ENCODE results near the gene OR10K2.
"Not testable (repeated sequence)": the region's sequence is repeated elsewhere in the genome, so short reads cannot be mapped to it uniquely, and the experiment has no call there.

The OR10K2 gene, protein sequence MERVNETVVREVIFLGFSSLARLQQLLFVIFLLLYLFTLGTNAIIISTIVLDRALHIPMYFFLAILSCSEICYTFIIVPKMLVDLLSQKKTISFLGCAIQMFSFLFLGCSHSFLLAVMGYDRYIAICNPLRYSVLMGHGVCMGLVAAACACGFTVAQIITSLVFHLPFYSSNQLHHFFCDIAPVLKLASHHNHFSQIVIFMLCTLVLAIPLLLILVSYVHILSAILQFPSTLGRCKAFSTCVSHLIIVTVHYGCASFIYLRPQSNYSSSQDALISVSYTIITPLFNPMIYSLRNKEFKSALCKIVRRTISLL

DNA sequence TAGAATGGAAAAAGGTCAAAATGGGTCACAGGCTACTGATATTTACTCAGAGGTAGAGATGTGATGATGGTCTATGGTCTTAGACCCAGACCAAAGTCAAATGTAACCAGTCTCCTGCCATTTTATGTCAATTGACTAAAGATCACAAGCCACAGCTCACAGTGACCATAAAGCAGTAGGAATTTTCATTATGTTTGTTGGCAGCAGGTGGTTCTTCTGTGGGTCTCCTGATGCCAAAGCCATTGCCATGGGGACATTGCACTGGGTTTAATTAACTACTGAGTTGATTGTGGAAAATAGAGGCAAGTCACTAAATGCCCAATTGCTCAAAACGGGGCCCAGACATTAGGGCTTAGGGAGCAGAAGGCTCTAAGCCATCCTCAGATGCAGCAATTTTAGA lies at the start of gene OR10K2:
Gene OR10K2 (minus strand): TSS at position 101 of the 400 bp plus-strand sequence. CDS start 5,371 bp downstream, outside the sequence.
- no peak for DNase-seq (ENCODE audit: low read depth)

DNA sequence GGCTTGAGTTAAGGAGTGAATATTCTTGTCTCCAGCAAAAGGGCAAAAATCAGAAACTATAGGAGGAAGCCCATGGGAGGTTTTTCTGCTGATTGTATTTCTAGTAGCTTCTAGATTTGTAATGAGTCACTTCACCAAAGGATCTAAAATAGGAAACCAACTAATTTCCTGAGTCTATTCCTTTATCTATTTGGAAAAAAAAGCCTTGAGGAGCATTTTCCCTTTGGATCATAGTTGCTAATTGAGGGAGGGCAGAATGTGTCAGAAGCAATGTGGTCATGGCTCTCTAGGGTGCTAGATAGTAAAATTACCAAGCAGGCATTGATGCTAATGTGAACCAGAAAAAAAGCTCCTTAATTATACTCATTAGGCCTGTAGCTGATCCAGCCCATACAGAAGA lies 45.9 kb upstream of the OR10K2 start, which contains the start of gene OR10R2:
Gene OR10R2 (plus strand): TSS at position 301 of the 400 bp plus-strand sequence. CDS start 106 bp downstream, outside the sequence.
- DNase-seq (ENCODE audit: low read depth): no peak

DNA sequence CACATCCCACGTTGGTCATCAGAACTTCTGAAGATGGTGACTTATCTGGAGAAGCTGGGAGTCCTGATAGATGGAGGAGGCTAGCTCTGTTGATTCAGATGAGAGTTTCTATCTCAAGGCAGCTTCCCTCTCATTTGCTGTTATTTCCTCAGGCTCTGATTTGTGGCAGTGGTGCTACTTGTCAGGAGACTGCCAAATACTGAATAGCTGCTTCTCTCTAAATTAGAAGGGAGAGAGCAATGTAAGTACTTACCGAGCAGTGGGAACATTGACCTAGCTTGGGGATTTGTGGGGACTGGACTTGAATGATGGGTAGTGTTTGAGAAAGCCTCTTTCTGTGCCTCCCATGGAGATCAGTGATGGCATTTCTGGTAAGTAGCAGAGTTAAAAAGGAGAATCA lies 35.5 kb upstream of the OR10K2 start, which contains the start of gene OR10K1:
Gene OR10K1 (plus strand): TSS at position 301 of the 400 bp plus-strand sequence. CDS start 3,728 bp downstream, outside the sequence.
- DNase-seq (ENCODE audit: low read depth): no peak

DNA sequence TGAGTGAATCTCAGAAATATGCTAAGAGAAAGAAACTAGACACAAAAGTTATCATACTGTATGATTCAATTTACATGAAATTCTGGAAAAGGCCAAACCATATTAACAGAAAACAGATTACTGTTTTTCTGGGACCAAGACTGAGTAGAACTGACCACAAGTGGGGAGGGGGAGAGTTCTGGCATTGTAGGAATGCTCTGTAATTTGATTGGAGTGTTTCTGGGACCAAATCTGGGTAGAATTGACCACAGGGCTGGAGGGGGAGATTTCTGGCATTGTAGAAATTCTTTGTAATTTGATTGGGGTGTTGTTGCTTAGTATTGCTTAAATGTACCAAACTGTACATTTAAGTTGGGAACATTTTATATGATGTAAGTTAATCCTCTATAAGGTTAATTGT lies 32.2 kb upstream of the OR10K2 start:
- DNase-seq (ENCODE audit: low read depth): no peak

DNA sequence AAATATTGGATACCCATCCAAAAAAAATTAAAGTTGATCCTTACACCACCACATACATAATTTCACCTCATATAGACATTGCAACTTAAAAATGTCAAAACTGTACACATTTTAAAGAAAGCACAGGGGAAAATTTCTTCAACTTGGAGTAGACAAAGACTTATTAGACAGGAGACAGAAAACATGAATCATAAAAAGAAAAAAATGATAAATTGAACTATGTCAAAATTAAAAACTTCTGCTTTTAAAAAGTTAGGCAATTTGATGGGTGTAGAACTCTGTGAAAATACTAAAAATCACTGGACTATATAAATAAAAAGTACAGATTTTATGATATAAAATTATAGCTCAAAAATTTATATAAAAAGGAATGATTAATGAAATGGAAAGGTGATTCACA lies 31.2 kb upstream of the OR10K2 start:
- DNase-seq (ENCODE audit: low read depth): no peak

DNA sequence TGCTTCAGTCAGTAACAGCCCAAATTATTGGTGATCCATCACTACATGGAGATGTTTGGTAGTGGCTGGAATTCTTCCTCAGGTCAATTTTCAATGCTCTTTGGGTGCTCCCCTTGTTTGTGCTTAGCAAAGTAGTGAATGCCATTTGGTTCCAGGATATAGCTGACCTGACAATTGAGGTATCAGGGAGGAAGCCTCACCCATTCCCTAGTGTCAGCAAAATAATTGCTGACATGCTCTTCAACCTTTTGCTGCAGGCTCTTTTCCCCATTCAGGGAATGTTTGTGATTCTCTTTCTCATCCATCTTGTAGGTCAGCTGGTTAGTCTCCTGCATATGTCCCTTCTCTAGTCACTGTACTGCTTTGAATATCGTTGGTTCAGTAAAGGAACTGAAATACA lies 28.5 kb upstream of the OR10K2 start:
- no peak for DNase-seq (ENCODE audit: low read depth)

DNA sequence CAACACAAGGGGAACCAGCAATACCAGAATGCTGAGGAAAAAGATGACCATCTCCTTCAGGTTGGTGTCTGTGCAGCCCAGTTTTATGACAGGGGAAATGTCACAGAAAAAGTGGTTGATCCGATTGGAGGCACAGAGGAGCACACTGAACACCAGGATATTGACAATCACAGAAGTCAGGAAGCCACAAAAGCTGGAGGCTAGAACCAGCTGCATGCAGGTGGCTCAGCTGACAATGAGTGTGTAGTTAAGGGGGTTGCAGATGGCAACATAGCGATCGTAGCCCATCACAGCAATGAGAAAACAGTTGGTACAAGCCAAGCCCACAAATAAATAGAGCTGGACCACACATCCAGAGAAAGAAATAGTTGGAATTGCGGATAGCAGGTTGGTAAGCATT lies 19.3 kb upstream of the OR10K2 start:
- no peak for DNase-seq (ENCODE audit: low read depth)

DNA sequence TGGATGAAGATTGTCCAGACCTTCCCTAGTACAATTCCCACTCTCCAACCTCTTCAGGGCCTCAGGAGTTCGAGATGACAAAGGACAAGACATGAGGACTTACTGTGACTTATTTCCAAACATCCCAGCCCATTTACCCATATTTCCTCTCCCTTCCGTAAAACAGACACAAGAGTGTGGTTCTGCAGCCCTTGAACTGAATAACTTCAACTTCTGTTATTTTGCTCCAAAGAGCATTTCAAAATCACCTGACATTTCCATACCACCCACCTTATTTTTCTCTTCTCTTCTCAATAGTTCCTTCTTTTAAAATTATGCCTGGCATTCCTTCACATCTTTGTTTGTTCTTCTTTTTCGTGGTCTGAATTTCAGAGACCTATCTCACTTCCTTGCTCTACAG lies 8.7 kb upstream of the OR10K2 start:
- no peak for DNase-seq (ENCODE audit: low read depth)

DNA sequence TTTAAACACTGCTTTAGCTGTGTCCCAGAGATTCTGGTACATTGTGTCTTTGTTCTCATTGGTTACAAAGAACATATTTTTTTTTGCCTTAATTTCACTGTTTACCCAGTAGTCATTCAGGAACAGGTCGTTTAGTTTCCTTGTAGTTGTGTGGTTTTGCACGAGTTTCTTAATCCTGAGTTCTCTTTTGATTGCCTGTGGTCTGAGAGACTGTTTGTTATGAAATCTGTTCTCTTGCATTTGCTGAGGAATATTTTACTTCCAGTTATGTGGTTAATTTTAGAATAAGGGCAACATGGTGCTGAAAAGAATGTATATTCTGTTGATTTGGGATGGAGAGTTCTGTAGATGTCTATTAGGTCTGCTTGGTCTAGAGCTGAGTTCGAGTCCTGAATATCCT lies 4.1 kb upstream of the OR10K2 start:
- DNase-seq (ENCODE audit: low read depth): not testable (repeated sequence)

DNA sequence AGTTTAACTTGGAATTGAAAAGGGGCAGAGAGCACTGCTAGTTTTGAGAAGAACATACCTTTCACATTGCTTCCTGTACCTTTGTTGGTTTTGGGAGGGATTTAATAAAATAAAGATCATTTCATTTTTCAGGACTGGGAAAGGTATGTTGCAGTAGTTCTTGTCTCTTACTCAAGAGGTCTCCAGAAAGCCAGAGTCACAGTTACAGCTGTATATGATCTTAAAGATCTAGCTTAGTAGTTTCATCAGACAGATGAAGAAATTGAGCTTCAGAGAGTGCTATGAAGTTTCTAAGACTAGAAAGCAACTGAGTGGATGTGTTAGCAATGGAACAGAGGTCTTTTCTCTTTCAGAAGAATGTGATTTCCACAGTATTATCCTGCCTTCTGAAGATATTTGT lies 1.0 kb downstream of the OR10K2 start:
- no peak for DNase-seq (ENCODE audit: low read depth)

DNA sequence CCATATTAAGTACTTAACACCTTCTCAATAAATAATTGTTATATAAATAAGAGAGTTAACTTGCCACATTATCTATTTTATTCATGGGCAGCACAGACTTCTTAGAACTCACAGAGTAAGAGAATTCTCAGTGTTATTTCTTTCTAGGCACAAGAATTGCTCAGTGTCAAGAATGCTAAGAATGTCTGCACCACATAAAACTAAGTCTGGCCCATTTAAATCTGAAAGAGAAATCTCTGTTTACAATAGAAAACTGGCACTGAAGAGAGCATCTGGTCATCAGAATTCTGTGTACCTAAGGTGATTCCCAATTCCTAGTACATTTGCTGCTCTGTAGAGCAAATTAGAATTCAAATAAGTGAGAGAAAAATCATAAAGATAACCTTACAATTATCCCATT lies 3.8 kb downstream of the OR10K2 start:
- no peak for DNase-seq (ENCODE audit: low read depth)

DNA sequence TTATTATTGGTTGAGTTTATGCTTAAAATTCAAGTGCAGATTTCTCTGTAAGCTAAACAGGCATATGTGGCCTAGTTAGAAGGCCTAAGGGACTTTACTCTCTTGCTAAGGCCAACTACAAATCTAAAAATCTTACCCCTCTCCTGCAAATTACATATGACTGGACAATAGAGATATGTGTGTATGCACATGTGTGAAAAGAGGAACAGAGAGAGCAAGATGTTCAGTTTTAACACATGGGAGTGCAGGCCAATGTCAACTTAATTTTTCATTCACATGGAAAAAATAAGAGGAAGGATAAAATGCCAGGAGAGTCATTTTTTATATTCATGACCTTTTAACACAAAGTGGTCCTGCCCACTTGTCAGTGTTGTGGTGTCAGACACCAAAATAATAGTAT lies 8.5 kb downstream of the OR10K2 start:
- no peak for DNase-seq (ENCODE audit: low read depth)

DNA sequence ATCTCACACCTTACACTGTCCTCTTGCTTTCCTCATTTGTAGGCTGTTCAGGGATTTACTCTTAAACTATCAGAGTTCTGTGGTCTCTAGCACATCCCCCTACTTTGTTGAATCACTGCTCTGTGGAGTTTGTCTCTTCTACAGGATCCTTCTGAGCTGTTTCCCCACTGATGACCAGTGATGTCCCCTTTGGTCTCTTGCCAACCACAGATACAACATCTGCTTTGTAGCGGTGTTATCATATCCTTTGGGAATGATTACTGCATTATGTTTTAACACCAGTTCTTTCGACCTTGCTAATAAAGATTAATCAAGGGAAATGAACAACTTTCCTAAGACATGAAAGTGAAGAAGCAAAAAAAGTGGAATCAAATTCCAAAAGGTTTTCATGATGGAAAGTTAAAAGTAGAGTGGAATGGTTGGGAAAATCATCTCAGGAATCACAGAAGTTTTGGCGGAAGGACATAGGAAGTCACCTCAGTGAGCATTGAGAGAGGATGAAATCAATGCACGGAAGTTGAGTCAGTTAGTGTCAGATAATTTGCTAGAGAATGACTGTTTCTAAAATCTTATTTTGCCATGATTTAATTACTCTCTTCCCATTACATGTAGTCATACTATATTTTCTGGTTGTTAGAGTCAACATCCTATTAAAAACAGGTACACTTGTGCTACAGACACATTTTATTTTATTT lies 11.2 kb downstream of the OR10K2 start:
- DNase-seq (ENCODE audit: low read depth): no peak

DNA sequence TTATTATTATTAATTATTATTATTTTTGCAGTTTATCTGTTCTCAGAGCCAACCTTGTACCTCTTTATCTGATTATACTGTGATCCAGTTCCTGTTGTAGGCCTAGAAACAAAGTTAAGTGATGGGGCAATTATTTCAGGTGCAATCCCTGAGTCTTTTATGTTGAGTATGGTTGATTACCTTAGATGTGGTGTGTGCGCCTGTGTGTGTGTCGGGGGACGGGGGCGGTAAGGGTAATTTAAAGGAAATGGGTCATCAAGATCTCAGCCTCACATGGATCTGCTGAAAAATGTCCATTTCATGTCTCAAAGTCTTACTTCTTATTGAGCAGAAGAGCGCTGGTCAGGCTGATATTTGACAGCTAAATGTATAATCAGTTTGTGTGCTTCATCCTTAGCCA lies 18.9 kb downstream of the OR10K2 start:
- no peak for DNase-seq (ENCODE audit: low read depth)

DNA sequence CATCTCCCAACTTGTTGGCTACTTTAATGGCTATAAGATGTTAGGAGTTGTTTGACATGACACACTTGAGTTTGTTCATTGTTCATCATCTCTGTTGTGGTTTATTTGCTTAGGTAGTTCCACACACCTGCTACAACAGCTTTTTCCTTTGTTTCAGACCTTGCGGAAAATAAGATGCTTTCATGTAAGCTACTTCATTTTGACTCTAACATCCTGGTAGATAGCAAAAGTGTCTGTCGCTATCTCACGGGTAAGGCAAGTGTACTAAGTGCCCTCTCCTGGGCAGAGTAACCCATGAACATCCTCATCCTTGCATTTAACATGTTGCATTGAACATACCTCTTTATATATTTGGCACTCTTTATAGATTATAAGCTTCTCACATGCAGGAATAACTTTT lies 25.2 kb downstream of the OR10K2 start:
- DNase-seq (ENCODE audit: low read depth): no peak

DNA sequence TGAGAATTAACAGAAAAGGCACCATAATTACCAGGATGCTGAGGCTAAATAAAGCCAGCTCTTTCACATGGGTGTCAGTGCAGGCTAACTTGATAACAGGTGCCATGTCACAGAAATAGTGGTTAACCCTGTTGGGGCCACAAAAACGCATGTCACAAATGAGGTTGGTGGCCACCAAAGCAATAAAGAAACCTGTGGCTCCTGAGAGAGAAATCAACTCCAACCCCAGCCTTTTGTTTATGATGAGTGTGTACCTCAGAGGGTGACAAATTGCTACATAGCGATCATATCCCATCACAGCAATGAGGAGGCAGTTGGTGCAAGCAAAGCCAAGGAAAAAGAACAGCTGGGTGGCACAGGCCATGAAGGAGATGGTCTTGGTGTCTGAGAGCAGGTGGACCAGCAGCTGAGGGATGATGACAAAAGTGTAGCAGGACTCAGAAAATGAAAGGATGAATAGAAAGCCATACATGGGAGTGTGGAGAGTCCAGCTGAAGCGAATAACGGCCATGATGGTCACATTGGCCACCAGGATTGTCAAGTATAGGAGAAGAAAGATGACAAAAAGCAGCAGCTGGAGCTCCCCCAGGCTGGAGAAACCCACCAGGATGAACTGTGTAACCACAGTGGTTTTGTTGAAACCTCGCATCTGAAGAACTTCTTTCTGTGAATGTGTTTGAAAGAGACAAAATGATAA lies 27.1 kb downstream of the OR10K2 start, which contains the start of gene OR10T2:
Gene OR10T2 (minus strand): TSS at position 649 of the 697 bp plus-strand sequence. CDS start 0 bp downstream, at position 649.
- DNase-seq (ENCODE audit: low read depth): no peak

DNA sequence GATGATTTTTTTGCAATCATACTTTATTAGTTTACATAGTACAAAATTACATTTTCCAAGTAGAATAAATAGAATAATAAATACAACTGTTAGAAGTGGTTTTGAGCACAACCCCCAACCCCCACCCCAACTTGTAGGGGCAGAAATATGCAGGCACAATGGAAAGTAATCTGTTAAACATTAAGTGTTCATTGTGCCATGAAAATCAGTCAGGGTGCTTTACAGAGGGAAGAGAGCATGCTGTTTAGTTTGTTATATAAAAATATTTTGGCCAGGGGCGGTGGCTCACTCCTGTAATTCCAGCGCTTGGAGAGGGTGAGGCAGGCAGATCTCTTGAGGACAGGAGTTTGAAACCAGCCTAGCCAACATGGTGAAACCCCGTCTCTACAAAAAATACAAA lies 29.4 kb downstream of the OR10K2 start:
- no peak for DNase-seq (ENCODE audit: low read depth)

DNA sequence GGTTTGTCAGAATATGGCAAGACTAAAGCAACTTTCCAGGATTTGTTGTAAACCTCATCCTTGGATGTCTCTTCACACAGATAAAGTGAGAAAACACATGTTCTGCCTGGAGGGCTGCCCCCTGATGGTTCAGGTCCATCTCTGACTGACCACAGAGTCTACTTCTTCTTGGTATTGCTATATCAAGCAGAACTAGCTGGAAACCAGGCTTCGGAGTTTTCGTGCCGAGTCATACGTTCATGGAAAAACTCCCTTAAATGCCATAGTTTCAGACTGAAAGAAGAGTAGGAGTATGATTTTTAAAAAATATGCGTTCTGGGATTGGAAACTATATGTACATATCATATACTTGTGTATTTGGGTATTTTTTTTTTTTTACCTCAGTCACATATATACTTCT lies 32.6 kb downstream of the OR10K2 start:
- no peak for DNase-seq (ENCODE audit: low read depth)

DNA sequence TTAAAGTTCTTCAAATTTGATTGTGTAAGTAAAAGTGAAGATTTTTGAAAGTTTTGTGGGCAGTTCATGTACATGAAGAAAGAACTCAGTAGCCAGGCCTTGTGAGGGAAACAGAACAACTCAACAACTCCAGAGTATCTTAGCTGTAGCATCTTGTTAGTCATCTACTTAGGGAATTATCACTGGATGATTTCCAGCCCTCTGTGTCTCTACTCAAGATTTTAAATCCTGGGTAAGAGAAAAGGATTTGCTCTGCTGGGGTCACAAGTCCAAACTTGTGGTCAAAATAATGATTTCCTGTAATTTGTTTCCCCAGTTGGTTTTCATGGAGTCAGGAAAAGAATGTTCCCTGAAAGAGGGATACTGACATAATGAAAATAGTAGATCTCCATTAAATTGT lies 34.9 kb downstream of the OR10K2 start:
- DNase-seq (ENCODE audit: low read depth): no peak

DNA sequence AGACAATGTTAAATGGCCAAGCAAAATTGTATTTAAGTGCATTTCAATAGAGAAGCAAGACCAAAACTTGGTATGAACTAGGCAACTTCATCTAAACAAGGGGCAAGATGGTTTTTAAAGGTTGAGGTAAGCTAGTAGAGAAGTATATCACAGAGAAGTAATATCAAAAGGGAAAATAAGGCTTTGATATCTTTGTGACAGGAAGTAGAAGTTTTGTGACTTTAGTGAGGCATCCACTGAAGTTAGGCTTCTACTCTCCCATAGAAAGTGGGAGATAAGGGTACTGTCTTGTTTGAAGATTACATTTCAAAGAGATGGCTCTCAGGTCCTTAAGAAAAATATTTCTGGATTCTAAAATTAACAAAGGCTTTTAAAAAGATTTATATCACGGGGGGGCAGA lies 35.7 kb downstream of the OR10K2 start:
- no peak for DNase-seq (ENCODE audit: low read depth)

DNA sequence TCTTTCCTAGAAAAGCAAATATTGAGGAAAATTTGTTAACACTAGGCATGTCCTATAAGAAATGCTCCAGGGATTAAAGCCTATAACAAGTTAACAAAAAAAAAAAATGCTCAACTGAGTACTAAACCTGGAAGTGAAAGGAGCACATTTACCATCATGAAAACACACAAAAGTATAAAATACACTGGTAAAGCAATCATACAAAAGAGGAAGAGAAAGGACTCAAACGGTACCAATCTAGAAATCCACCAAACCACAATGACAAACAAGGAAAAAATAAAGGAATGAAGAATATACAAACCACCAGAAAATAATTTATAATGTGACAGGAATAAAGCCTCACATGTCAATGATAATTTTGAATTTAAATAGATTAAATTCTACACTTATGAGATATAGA lies 51.2 kb downstream of the OR10K2 start:
- no peak for DNase-seq (ENCODE audit: low read depth)

DNA sequence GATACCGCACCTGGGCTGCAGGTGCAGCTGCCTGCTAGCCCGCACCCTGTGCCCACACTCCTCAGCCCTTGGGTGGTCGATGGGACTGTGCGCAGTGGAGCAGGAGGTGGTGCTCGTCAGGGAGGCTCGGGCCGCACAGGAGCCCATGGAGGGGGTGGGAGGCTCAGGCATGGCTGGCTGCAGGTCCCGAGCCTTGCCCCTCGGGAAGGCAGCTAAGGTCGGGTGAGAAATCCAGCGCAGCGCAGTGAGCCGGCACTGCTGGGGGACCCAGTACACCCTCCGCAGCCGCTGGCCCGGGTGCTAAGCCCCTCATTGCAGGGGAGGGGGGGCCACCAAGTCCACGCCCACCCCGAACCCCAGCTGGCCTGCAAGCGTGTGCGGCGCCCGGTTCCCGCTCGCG lies 51.9 kb downstream of the OR10K2 start:
- DNase-seq (ENCODE audit: low read depth): not testable (repeated sequence)

Measured in stimulated activated CD4-positive, alpha-beta T cell treated with anti-CD3 and anti-CD28 coated beads, Interleukin-2, amount 100 ng/mL, for 4 hours (primary cell).